Lung (tissue), 12 donors: ENCODE results near the gene ST6GALNAC5. TPM values are rescaled to one million over a fixed set of nuclear protein-coding genes. Genes with fewer than 3 reads are reported as not detected.
A peak's percentile ranks its signal among the peaks of the same experiment; 100 is the strongest.

Experiments used
- ATAC-seq: fragments of 200-7000 bp; cut with Tn5 transposase; one replicate; pipeline ENCODE4 v1.9.1; 2020; ENCODE audit warnings: moderate number of reproducible peaks; ENCODE audit not compliant: insufficient read depth, low FRiP score
- DNase-seq, 3 donors: peaks; one replicate each; pipeline ENCODE4 v3.0.0-alpha.2; 2013 to 2017
- H3K27ac ChIP-seq, 2 donors: one replicate each; pipeline ENCODE4 v1.5.1; 2013; ENCODE audit warnings: mild to moderate bottlenecking in 2 of 2, moderate library complexity in 2 of 2, control low read depth in 1 of 2, inconsistent platforms in 1 of 2, low read depth in 1 of 2, low read length in 1 of 2
- H3K27me3 ChIP-seq, 3 donors: one replicate each; pipeline ENCODE4 v1.5.1; 2013; ENCODE audit warnings: low read length in 2 of 3; ENCODE audit not compliant: control insufficient read depth in 3 of 3, insufficient read depth in 3 of 3
- H3K36me3 ChIP-seq, 4 donors: one replicate each; pipeline ENCODE4 v1.5.1; 2013; ENCODE audit warnings: low read length in 4 of 4, mild to moderate bottlenecking in 1 of 4, moderate library complexity in 1 of 4; ENCODE audit not compliant: control insufficient read depth in 4 of 4, insufficient read depth in 4 of 4
- H3K4me1 ChIP-seq, 5 donors: one replicate each; pipeline ENCODE4 v1.5.1; 2013; ENCODE audit warnings: low read length in 5 of 5, mild to moderate bottlenecking in 2 of 5, moderate library complexity in 1 of 5; ENCODE audit not compliant: control insufficient read depth in 5 of 5, insufficient read depth in 5 of 5
- H3K4me3 ChIP-seq: one replicate; pipeline ENCODE4 v1.5.1; 2013; ENCODE audit warnings: mild to moderate bottlenecking, control low read depth, moderate library complexity
- H3K9ac ChIP-seq, 2 donors: one replicate each; pipeline ENCODE4 v1.5.1; 2013; ENCODE audit warnings: low read length in 2 of 2, control low read depth in 1 of 2; ENCODE audit not compliant: insufficient read depth in 1 of 2
- H3K9me3 ChIP-seq, 4 donors: one replicate each; pipeline ENCODE4 v1.5.1; 2013; ENCODE audit warnings: low read length in 3 of 4, mild to moderate bottlenecking in 1 of 4, moderate library complexity in 1 of 4; ENCODE audit not compliant: control insufficient read depth in 4 of 4, insufficient read depth in 3 of 4
- CTCF ChIP-seq: IDR thresholded peaks from 2 replicates; pipeline ENCODE4 v1.5.1; 2012; ENCODE audit warnings: mild to moderate bottlenecking; ENCODE audit errors: control extremely low read depth, extremely low read depth
- WGBS, 2 donors: extraction: QIAGEN DNeasy Blood & Tissue Kit; methylation state at CpG; one replicate each; pipeline ENCODE4 v1.1.7; 2013; 5-methylcytosine and 5-hydroxymethylcytosine counted together
- polyA plus RNA-seq, 2 donors: library from polyadenylated mRNA; stranded (reverse); fragments of 200-250 nt; gene quantifications; one replicate each; pipeline ENCODE4 v1.2.1, GENCODE V29; 2013
- total RNA-seq, 2 donors: library from RNA; depleted of rRNA in 1 of 2; stranded (reverse); fragments of >200 nt in 1 of 2; gene quantifications; one replicate each; pipeline ENCODE4 v1.2.1, GENCODE V29; 2014 to 2021
- donor health status: control.
- donor health status: control.
- donor health status: Bipolar disorder and iron deficiency.
- donor health status: healthy.
- donor health status: DM: yes; HTN: yes; CAD: no.

The ST6GALNAC5 gene
- total and polyA plus RNA-seq, 4 donors = 3.6 to 45.8 (median 15.9) TPM

DNA sequence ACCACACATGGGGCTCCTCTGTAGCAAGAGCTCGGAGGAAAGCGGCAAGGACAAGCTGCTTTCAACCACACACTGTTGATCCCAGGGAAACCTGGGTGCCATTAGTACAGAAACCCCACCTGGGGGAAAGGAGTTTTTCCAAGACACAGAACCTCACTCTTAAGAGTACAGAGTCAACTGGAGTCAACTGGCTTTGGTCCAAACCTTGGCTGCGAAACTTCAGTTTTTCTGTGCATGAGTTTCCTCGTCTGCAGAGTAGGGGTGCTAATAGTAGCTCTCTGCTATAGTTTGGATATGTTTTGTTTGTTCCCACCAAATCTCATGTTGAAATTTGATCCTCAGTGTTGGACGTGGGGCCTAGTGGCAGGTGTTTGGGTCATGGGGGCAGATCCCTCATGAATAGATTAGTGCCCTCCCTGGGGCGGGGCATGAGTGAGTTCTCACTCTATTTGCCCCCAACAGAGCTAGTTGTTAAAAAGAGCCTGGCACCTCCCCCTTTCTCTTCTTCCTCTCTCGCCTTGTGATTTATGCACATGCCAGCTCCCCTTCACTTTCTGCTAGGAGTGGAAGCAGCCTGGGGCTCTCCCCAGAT lies 190.8 kb downstream of the ST6GALNAC5 start:
- WGBS, 2 donors = 78 to 82% methylated on average over 7 of the region's 7 CpGs
- Histone ChIP-seq H3K9me3 (no peaks in the 10 kb centered on the region), H3K27ac (no peak overlapping the region), H3K4me1 (no peaks in the 10 kb centered on the region), H3K4me3 (no peak overlapping the region), H3K36me3 (no peaks in the 10 kb centered on the region), H3K27me3 (no peaks in the 10 kb centered on the region), H3K9ac (no peak overlapping the region)
- DNase-seq (no peak), ATAC-seq (no peak)
- no peak for TF ChIP-seq CTCF

DNA sequence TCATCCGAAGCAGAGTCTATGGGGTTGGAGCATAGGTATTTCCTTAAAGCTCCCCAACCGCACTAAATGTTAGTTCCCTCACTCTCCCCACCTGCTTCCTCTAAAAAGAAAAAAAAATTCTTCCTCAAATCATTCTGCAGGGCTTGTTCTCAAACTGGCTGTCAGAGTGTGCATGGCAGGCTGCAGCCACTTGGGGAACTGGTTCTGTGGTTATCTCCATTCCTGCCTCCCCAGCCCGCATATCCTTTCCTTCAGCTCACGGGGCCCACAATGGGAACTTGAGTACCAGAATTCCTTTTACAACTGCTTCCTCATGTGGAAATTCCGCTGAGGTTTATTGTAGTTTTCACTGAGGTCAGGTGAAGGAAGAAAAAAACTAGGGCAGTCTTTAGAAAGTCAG lies 192.7 kb downstream of the ST6GALNAC5 start:
- Histone ChIP-seq H3K9me3 (no peaks in the 10 kb centered on the region), H3K27me3 (no peaks in the 10 kb centered on the region), H3K27ac (no peak overlapping the region), H3K9ac (no peak overlapping the region), H3K36me3 (no peaks in the 10 kb centered on the region), H3K4me3 (no peak overlapping the region), H3K4me1 (no peaks in the 10 kb centered on the region)
- TF ChIP-seq CTCF = no peak
- ATAC-seq = no peak
- 17 to 29% methylated on average over 5 of the region's 5 CpGs for WGBS, 2 donors
- DNase-seq = peak; percentile 27 to 60 (median 33)

DNA sequence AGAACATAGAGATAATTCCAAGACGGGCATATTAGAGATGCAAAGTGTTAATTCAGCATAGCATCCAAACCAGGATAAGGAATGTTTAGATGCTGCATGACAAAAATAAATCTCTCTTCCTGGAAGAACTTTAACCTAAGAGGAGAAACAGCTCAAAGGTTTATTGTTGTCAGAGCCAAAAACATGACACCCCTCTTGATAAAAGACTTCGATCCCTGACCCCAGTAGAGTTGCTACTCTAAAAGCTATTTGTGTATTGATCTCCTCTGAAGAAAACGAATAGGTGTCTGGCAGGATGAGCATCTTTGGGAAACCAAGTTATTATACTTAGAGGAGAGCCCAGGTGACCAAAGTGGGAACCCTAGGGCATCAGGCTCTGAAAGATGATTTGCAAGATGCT lies 193.9 kb downstream of the ST6GALNAC5 start:
- ATAC-seq (no peak), DNase-seq (no peak)
- Histone ChIP-seq H3K36me3 (no peaks in the 10 kb centered on the region), H3K27me3 (no peaks in the 10 kb centered on the region), H3K9ac (no peak overlapping the region), H3K4me3 (no peak overlapping the region), H3K27ac (no peak overlapping the region), H3K9me3 (no peaks in the 10 kb centered on the region), H3K4me1 (no peaks in the 10 kb centered on the region)
- 69 to 76% methylated on average over 3 of the region's 3 CpGs for WGBS, 2 donors
- TF ChIP-seq CTCF = no peak

GRCh38 chr1:77063118-77063517 lies 195.8 kb downstream of the ST6GALNAC5 start:
- ATAC-seq = no peak
- WGBS, 2 donors = 60 to 62% methylated on average over 4 of the region's 4 CpGs
- Histone ChIP-seq H3K4me3 (no peak overlapping the region), H3K9me3 (no peaks in the 10 kb centered on the region), H3K9ac (no peak overlapping the region), H3K36me3 (no peaks in the 10 kb centered on the region), H3K27me3 (no peaks in the 10 kb centered on the region), H3K4me1 (no peaks in the 10 kb centered on the region), H3K27ac (no peak overlapping the region)
- no peak for DNase-seq
- no peak for TF ChIP-seq CTCF
